ENCODE data around the gene SDK2. TPM values are rescaled to one million over a fixed set of nuclear protein-coding genes. Genes with fewer than 3 reads are reported as not detected.

Gene SDK2
- total and polyA plus RNA-seq, 9 of the 15 experiments (the other 6 are each of a cell fraction or from before 2014, with no cell fraction given), result 0.04 TPM; not detected in 8

DNA sequence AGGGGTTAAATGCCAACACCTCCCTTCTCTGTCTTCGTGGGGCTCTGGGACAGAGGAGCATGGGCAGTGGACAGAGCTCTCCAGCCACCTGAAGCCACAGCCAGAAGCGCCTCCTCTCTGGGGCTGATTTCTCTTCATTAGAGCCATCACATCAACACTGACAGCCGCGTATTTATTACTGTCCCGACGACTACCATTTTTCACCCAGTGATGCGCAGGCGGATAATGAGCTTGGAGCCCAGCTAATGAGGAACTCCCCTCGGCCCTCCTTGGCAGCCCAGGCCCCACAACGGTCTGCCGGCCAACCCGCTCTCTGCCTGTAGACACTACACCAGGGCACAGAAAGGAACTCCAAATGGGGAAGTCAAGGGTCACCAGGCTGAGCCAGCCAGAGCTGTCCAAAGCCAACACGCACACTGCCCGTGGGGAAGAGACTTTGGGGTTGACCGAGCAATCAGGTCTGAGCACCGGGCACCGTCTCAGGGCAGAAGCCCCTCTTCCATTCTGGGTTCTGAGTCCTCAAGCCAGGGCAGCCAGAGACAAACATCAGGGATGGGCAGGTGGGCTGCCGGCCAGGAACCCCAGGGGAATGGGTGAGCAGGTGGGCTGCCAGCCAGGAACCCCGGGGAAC lies 13.2 kb downstream of the SDK2 start:
- Histone ChIP-seq H3K4me2 (ENCODE audit: insufficient read depth, low read length) (no peak overlapping the region), H3K27ac (ENCODE audit: extremely low read depth, low read depth, low read length) (no peak overlapping the region), H3K9ac (ENCODE audit: insufficient read depth in 1 of 2, low read depth in 2 of 2, low read length in 2 of 2) (no peak overlapping the region), H3K9me3 (replicated peaks; ENCODE audit: control insufficient read depth, insufficient read depth, low read depth, low read length) (no peaks in the 10 kb centered on the region), H2AFZ (ENCODE audit: low read depth, low read length) (no peak overlapping the region), H3K27me3 (ENCODE audit: control insufficient read depth in 2 of 2, insufficient read depth in 2 of 2, low read length in 2 of 2) (peaks cover 0 to 20% of the 10 kb centered on the region in 2 experiments; a peak in 1 of 5 replicates), H4K20me1 (replicated peaks; ENCODE audit: control insufficient read depth, insufficient read depth, low read length) (peaks cover 7% of the 10 kb centered on the region; the same call in 1 of the 2 replicates), H3K4me1 (replicated peaks in 1 of 2; ENCODE audit: control insufficient read depth in 2 of 2, insufficient read depth in 2 of 2, low read length in 2 of 2) (no peaks in the 10 kb centered on the region), H3K79me2 (ENCODE audit: control insufficient read depth, insufficient read depth, low read length) (no peaks in the 10 kb centered on the region), H3K9me1 (ENCODE audit: control insufficient read depth, insufficient read depth, low read length) (no peaks in the 10 kb centered on the region), H3K36me3 (ENCODE audit: control insufficient read depth, insufficient read depth, low read length) (no peaks in the 10 kb centered on the region), H3K4me3 (no peak overlapping the region)
- BruUV-seq (replicated peaks), result no TSS peak
- TF ChIP-seq BRF1 (IDR thresholded peaks at IDR 0.05; ENCODE audit: borderline replicate concordance, extremely low read depth, insufficient read length), result no peak
- no peak for TF ChIP-seq PTRF (tag; IDR thresholded peaks at IDR 0.05)
- no peak for TF ChIP-seq GTF3C2 (IDR thresholded peaks at IDR 0.05; ENCODE audit: borderline replicate concordance, extremely low read depth, insufficient read length)
- no peak for TF ChIP-seq GATAD2B (IDR thresholded peaks at IDR 0.05; ENCODE audit: borderline replicate concordance)
- TF ChIP-seq ZBTB17 (CRISPR knock-in tag; IDR thresholded peaks at IDR 0.05), result no peak
- no peak for TF ChIP-seq SMAD4 (CRISPR knock-in tag; conservative IDR thresholded peaks at IDR 0.05)
- TF ChIP-seq, protein P1, sequence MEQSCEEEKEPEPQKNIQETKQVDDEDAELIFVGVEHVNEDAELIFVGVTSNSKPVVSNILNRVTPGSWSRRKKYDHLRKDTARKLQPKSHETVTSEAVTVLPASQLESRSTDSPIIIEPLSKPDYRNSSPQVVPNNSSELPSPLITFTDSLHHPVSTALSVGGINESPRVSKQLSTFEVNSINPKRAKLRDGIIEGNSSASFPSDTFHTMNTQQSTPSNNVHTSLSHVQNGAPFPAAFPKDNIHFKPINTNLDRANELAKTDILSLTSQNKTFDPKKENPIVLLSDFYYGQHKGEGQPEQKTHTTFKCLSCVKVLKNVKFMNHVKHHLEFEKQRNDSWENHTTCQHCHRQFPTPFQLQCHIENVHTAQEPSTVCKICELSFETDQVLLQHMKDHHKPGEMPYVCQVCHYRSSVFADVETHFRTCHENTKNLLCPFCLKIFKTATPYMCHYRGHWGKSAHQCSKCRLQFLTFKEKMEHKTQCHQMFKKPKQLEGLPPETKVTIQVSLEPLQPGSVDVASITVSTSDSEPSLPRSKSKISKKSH (CRISPR knock-in tag; IDR thresholded peaks at IDR 0.05), result no peak
- no peak for TF ChIP-seq ZKSCAN3 (CRISPR knock-in tag; IDR thresholded peaks at IDR 0.05)
- TF ChIP-seq HSF4 (CRISPR knock-in tag; IDR thresholded peaks at IDR 0.05; ENCODE audit: borderline replicate concordance), result no peak
- in situ Hi-C loops (cut with MboI), result no loop called here
- no peak for ATAC-seq
- POLR2A ChIA-PET, result no interaction called here
- CTCF ChIA-PET (ENCODE audit: low intra/inter-chr PET ratio), result no interaction called here
- FAIRE-seq, result no peak
- intact Hi-C loops (cut with micrococcal nuclease), result no loop called here
- 2% methylated on average over 19 of the region's 19 CpGs for WGBS (ENCODE audit: insufficient coverage, low coverage, missing lambda C conversion rate)
- no peak for DNase-seq (ENCODE audit: extremely low read depth in 1 of 4, low spot score in 3 of 4)

Measured in K562 (cell line).